Measurements from ENCODE around the gene RGS12.

- TF ChIP-seq CTCF (IDR thresholded peaks at IDR 0.05; ENCODE audit: insufficient read depth, low read length, poor library complexity, severe bottlenecking) (no peak), EZH2phosphoT487 (conservative IDR thresholded peaks at IDR 0.05; ENCODE audit: low read length) (no peak)
These were observed 7.3 kb downstream of the RGS12 start for GRCh38 chr4:3299976-3300671.
